HCT116 (cell line): ENCODE results near the gene NEURL1.

Experiments
- ATF3 ChIP-seq: IDR thresholded peaks from 2 replicates; pipeline ENCODE4 v1.6.1; 2012
- CEBPB ChIP-seq: IDR thresholded peaks from 2 replicates; pipeline ENCODE4 v1.6.1; 2012; ENCODE audit warnings: low read depth
- EGR1 ChIP-seq: IDR thresholded peaks from 2 replicates; pipeline ENCODE4 v1.6.1; 2012; ENCODE audit warnings: low read depth
- ELF1 ChIP-seq: IDR thresholded peaks from 2 replicates; pipeline ENCODE4 v1.6.1; 2012; ENCODE audit warnings: low read depth, borderline replicate concordance
- EZH2 ChIP-seq: fragments of 200-600 bp; sonication (generic); IDR thresholded peaks from 2 replicates; pipeline ENCODE4 v1.6.1; 2017; ENCODE audit warnings: antibody characterized with exemption, mixed run types
- MAX ChIP-seq: IDR thresholded peaks from 2 replicates; pipeline ENCODE4 v1.6.1; 2012
- POLR2A ChIP-seq: IDR thresholded peaks from 2 replicates; pipeline ENCODE4 v1.7.0; 2011; ENCODE audit warnings: borderline replicate concordance; ENCODE audit not compliant: insufficient read depth, insufficient read length; ENCODE audit errors: extremely low read depth
- POLR2AphosphoS5 ChIP-seq: IDR thresholded peaks from 2 replicates; pipeline ENCODE4 v1.6.1; 2011; ENCODE audit warnings: mild to moderate bottlenecking, low read depth, low read length, moderate library complexity
- RAD21 ChIP-seq: IDR thresholded peaks from 2 replicates; pipeline ENCODE4 v1.6.1; 2012; ENCODE audit warnings: low read depth, mild to moderate bottlenecking
- REST ChIP-seq: IDR thresholded peaks from 2 replicates; pipeline ENCODE4 v1.6.1; 2012; ENCODE audit warnings: low read depth
- SIN3A ChIP-seq: IDR thresholded peaks from 2 replicates; pipeline ENCODE4 v1.6.1; 2012; ENCODE audit warnings: low read depth
- YY1 ChIP-seq: IDR thresholded peaks from 2 replicates; pipeline ENCODE4 v1.6.1; 2011; ENCODE audit warnings: low read length, low read depth, moderate library complexity, mild to moderate bottlenecking; ENCODE audit not compliant: insufficient replicate concordance; ENCODE audit errors: extremely low read depth
- TF ChIP-seq, protein P1 (sequence below), 3 experiments: fragments of 200-600 bp in 1 of 3; sonication (generic) in 1 of 3; IDR thresholded peaks in 2 of 3; conservative IDR thresholded peaks in 1 of 3; 2 replicates each; pipeline ENCODE4 v1.5.1; 2012 to 2017; ENCODE audit warnings: low read depth in 2 of 3, low read length in 2 of 3, antibody characterized with exemption in 1 of 3, borderline replicate concordance in 1 of 3, control low read depth in 1 of 3, mild to moderate bottlenecking in 1 of 3, mixed read lengths in 1 of 3, mixed run types in 1 of 3, moderate library complexity in 1 of 3; ENCODE audit not compliant: insufficient read depth in 1 of 3
- TF ChIP-seq, protein P2 (sequence below): IDR thresholded peaks from 2 replicates; pipeline ENCODE4 v1.6.1; 2011; ENCODE audit warnings: mild to moderate bottlenecking, low read length, moderate library complexity; ENCODE audit not compliant: insufficient replicate concordance; ENCODE audit errors: extremely low read depth

DNA sequence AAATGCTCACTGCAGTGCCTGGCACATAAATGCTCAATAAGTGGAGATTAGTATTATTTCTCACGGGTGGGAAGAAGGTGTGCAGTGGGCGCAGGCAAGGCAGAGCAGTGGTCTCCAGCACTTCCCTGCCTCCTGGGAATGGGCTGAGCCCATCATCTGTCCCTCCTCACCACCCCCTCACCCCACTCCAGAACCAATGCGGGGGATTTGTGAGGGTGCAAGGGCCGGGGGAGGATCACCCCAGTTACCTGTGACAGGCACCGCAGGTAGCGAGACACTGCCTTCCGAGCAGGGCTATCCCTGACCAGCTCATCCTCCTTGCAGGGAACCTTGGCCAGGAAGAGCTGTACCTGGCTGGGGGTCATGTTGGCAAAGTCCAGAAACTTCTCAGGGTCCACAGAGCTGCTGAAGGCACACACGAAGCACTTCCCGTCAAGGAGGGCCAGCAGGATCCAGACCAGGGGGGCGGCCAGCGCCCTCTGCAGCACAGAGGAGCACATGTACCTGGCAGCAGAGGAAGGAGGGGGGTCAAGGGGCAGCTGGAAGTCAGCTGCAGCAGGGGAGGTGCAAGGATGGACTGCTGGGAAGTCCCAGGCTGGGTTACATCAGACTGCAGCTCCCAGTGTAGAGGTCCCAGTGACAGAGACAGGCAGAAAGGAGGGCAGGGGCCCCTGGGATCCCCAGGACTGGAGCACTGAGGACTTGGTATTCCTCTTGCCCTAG lies 17.3 kb upstream of the NEURL1 start:
- no peak for TF ChIP-seq ATF3
- TF ChIP-seq, protein P1, sequence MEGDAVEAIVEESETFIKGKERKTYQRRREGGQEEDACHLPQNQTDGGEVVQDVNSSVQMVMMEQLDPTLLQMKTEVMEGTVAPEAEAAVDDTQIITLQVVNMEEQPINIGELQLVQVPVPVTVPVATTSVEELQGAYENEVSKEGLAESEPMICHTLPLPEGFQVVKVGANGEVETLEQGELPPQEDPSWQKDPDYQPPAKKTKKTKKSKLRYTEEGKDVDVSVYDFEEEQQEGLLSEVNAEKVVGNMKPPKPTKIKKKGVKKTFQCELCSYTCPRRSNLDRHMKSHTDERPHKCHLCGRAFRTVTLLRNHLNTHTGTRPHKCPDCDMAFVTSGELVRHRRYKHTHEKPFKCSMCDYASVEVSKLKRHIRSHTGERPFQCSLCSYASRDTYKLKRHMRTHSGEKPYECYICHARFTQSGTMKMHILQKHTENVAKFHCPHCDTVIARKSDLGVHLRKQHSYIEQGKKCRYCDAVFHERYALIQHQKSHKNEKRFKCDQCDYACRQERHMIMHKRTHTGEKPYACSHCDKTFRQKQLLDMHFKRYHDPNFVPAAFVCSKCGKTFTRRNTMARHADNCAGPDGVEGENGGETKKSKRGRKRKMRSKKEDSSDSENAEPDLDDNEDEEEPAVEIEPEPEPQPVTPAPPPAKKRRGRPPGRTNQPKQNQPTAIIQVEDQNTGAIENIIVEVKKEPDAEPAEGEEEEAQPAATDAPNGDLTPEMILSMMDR (IDR thresholded peaks at IDR 0.05 in 2 of 3, conservative IDR thresholded peaks at IDR 0.05 in 1 of 3; ENCODE audit: borderline replicate concordance in 1 of 3, insufficient read depth in 1 of 3, low read depth in 2 of 3, low read length in 2 of 3), result peak; percentile 67 to 84 (median 76)
- TF ChIP-seq POLR2A, result no peak
- TF ChIP-seq MAX, result no peak; the same call in 1 of the 2 replicates
- no peak for TF ChIP-seq EGR1
- TF ChIP-seq CEBPB, result no peak
- TF ChIP-seq REST, result no peak
- TF ChIP-seq EZH2, result no peak
- peak; percentile 87 for TF ChIP-seq RAD21
- no peak for TF ChIP-seq SIN3A
- TF ChIP-seq ELF1, result no peak
- TF ChIP-seq YY1, result peak; percentile 21
- no peak for TF ChIP-seq POLR2AphosphoS5
- TF ChIP-seq, protein P2, sequence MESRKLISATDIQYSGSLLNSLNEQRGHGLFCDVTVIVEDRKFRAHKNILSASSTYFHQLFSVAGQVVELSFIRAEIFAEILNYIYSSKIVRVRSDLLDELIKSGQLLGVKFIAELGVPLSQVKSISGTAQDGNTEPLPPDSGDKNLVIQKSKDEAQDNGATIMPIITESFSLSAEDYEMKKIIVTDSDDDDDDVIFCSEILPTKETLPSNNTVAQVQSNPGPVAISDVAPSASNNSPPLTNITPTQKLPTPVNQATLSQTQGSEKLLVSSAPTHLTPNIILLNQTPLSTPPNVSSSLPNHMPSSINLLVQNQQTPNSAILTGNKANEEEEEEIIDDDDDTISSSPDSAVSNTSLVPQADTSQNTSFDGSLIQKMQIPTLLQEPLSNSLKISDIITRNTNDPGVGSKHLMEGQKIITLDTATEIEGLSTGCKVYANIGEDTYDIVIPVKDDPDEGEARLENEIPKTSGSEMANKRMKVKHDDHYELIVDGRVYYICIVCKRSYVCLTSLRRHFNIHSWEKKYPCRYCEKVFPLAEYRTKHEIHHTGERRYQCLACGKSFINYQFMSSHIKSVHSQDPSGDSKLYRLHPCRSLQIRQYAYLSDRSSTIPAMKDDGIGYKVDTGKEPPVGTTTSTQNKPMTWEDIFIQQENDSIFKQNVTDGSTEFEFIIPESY, result no peak
